Peyer's patch (tissue), 4 donors: ENCODE measurements around the gene CDH23.

Source experiments
- POLR2A ChIP-seq, 2 donors: fragments of 450-650 bp; IDR thresholded peaks; one replicate each; pipeline ENCODE4 v1.5.1; 2017; ENCODE audit warnings: antibody characterized with exemption in 2 of 2, mild to moderate bottlenecking in 2 of 2, moderate library complexity in 2 of 2
- TF ChIP-seq, protein P1 (sequence below), 6 experiments: fragments of 450-650 bp in 4 of 6; fragments of 200-600 bp in 2 of 6; sonication (generic) in 1 of 6; IDR thresholded peaks; one replicate each; pipeline ENCODE4 v1.5.1; 2017 to 2019; ENCODE audit warnings: antibody characterized with exemption in 6 of 6, mild to moderate bottlenecking in 3 of 6, moderate library complexity in 1 of 6

DNA sequence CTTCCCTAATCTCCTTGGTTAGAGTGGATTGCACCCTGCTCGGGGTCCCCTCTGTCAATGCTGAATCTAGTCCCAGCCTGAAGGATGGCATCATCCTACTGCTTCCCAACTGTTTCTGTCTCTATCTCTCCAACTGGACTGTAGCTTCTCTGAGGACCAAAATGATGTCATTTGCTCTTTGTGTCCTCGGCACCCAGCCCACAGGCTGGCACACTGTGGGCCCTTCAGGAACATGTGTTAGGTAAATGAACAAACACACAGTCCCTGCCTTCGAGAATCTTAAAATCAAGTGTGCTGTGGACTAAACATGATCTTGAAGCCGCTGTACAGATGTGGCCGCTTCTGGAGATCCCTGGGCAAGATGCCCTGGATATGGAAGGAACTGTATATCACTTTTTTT is 5.0 kb upstream of the CDH23 start:
- TF ChIP-seq, protein P1, sequence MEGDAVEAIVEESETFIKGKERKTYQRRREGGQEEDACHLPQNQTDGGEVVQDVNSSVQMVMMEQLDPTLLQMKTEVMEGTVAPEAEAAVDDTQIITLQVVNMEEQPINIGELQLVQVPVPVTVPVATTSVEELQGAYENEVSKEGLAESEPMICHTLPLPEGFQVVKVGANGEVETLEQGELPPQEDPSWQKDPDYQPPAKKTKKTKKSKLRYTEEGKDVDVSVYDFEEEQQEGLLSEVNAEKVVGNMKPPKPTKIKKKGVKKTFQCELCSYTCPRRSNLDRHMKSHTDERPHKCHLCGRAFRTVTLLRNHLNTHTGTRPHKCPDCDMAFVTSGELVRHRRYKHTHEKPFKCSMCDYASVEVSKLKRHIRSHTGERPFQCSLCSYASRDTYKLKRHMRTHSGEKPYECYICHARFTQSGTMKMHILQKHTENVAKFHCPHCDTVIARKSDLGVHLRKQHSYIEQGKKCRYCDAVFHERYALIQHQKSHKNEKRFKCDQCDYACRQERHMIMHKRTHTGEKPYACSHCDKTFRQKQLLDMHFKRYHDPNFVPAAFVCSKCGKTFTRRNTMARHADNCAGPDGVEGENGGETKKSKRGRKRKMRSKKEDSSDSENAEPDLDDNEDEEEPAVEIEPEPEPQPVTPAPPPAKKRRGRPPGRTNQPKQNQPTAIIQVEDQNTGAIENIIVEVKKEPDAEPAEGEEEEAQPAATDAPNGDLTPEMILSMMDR (IDR thresholded peaks at IDR 0.05), result no peak
- TF ChIP-seq POLR2A (IDR thresholded peaks at IDR 0.05), result no peak
